Measurements from ENCODE around the gene RAPGEF5.

RAPGEF5 gene

GRCh38 chr7:22252936-22253536 lies 103.9 kb downstream of the RAPGEF5 start:
- Histone ChIP-seq H3K36me3 (replicated peaks; ENCODE audit: insufficient read depth, low read length) (no peaks in the 10 kb centered on the region), H3K27ac (ENCODE audit: low read length) (no peak overlapping the region), H3K27me3 (replicated peaks; ENCODE audit: insufficient read depth, low read length) (no peaks in the 10 kb centered on the region), H3K79me2 (ENCODE audit: low read length) (0 out of 2 replicates have a peak, but pooled peaks cover 3% of the 10 kb centered on the region), H3K4me1 (ENCODE audit: low read length) (peaks cover 7% of the 10 kb centered on the region), H3K9ac (ENCODE audit: low read length) (no peak overlapping the region), H3K4me2 (ENCODE audit: low read depth, low read length) (no peak overlapping the region), H4K20me1 (ENCODE audit: insufficient read depth, low read length) (no peaks in the 10 kb centered on the region), H2AFZ (ENCODE audit: low read length) (no peak overlapping the region), H3K9me2 (replicated peaks; ENCODE audit: insufficient read depth, low read length) (no peaks in the 10 kb centered on the region), H3K4me3 (ENCODE audit: low read length) (no peak overlapping the region), H3F3A (ENCODE audit: insufficient read depth, low read length) (no peaks in the 10 kb centered on the region), H3K9me3 (replicated peaks; ENCODE audit: insufficient read depth, low read length) (no peaks in the 10 kb centered on the region)
- no peak for DNase-seq
- TF ChIP-seq CTCF (IDR thresholded peaks at IDR 0.05; ENCODE audit: low read length) (no peak), EZH2phosphoT487 (IDR thresholded peaks at IDR 0.05; ENCODE audit: low read length) (no peak), EZH2 (optimal IDR thresholded peaks at IDR 0.05; ENCODE audit: low read depth, low read length) (no peak)

- peaks cover 7% of the 10 kb centered on the region for H3K4me1 ChIP-seq (ENCODE audit: low read length)
- no peaks in the 10 kb centered on the region for H3K9me3 ChIP-seq (replicated peaks; ENCODE audit: insufficient read depth, low read length)
- no peaks in the 10 kb centered on the region for H3K27me3 ChIP-seq (replicated peaks; ENCODE audit: insufficient read depth, low read length)
- no peaks in the 10 kb centered on the region for H3K36me3 ChIP-seq (replicated peaks; ENCODE audit: insufficient read depth, low read length)
- H3K4me3 ChIP-seq (ENCODE audit: low read length), result no peak overlapping the region
- H3K9me2 ChIP-seq (replicated peaks; ENCODE audit: insufficient read depth, low read length), result no peaks in the 10 kb centered on the region
- TF ChIP-seq EZH2 (optimal IDR thresholded peaks at IDR 0.05; ENCODE audit: low read depth, low read length) (no peak), EZH2phosphoT487 (IDR thresholded peaks at IDR 0.05; ENCODE audit: low read length) (no peak), CTCF (IDR thresholded peaks at IDR 0.05; ENCODE audit: low read length) (no peak)
- H3K27ac ChIP-seq (ENCODE audit: low read length), result no peak overlapping the region
- no peaks in the 10 kb centered on the region for H4K20me1 ChIP-seq (ENCODE audit: insufficient read depth, low read length)
- no peak overlapping the region for H2AFZ ChIP-seq (ENCODE audit: low read length)
- H3F3A ChIP-seq (ENCODE audit: insufficient read depth, low read length), result no peaks in the 10 kb centered on the region
- no peak overlapping the region for H3K9ac ChIP-seq (ENCODE audit: low read length)
- no peak overlapping the region for H3K4me2 ChIP-seq (ENCODE audit: low read depth, low read length)
- 0 out of 2 replicates have a peak, but pooled peaks cover 3% of the 10 kb centered on the region for H3K79me2 ChIP-seq (ENCODE audit: low read length)
- no peak for DNase-seq
These were observed 104.9 kb downstream of the RAPGEF5 start for GRCh38 chr7:22252016-22252415.

- 0 out of 2 replicates have a peak, but pooled peaks cover 3% of the 10 kb centered on the region for H3K79me2 ChIP-seq (ENCODE audit: low read length)
- no peak for DNase-seq
- H3K4me2 ChIP-seq (ENCODE audit: low read depth, low read length), result no peak overlapping the region
- no peaks in the 10 kb centered on the region for H4K20me1 ChIP-seq (ENCODE audit: insufficient read depth, low read length)
- H3K9me3 ChIP-seq (replicated peaks; ENCODE audit: insufficient read depth, low read length), result no peaks in the 10 kb centered on the region
- no peak for TF ChIP-seq CTCF (IDR thresholded peaks at IDR 0.05; ENCODE audit: low read length)
- TF ChIP-seq EZH2 (optimal IDR thresholded peaks at IDR 0.05; ENCODE audit: low read depth, low read length), result no peak
- no peak for TF ChIP-seq EZH2phosphoT487 (IDR thresholded peaks at IDR 0.05; ENCODE audit: low read length)
- no peak overlapping the region for H3K9ac ChIP-seq (ENCODE audit: low read length)
- H3F3A ChIP-seq (ENCODE audit: insufficient read depth, low read length), result no peaks in the 10 kb centered on the region
- H3K36me3 ChIP-seq (replicated peaks; ENCODE audit: insufficient read depth, low read length), result no peaks in the 10 kb centered on the region
- H3K27me3 ChIP-seq (replicated peaks; ENCODE audit: insufficient read depth, low read length), result no peaks in the 10 kb centered on the region
- H3K27ac ChIP-seq (ENCODE audit: low read length), result no peak overlapping the region
- H2AFZ ChIP-seq (ENCODE audit: low read length), result no peak overlapping the region
- H3K9me2 ChIP-seq (replicated peaks; ENCODE audit: insufficient read depth, low read length), result no peaks in the 10 kb centered on the region
- no peak overlapping the region for H3K4me3 ChIP-seq (ENCODE audit: low read length)
- H3K4me1 ChIP-seq (ENCODE audit: low read length), result peaks cover 7% of the 10 kb centered on the region
These were observed 105.7 kb downstream of the RAPGEF5 start for GRCh38 chr7:22251281-22251680.
